Natural killer cell treated with Interleukin-12 subunit alpha and Interleukin-12 subunit beta and Interleukin-15 and Interleukin-18, amount 100 ng/mL, for 72 hours (primary cell): ENCODE data around the gene TFDP1. TPM values are rescaled to one million over a fixed set of nuclear protein-coding genes. Genes with fewer than 3 reads are reported as not detected.

Experiments used
- ATAC-seq, 2 donors: fragments of 150-1000 bp; cut with Tn5 transposase in 1 of 2; sonication (Bioruptor Pico), chemical (Tn5 transposase) in 1 of 2; 2 replicates each; pipeline ENCODE4 v1.10.0; 2021
- DNase-seq: peaks from one replicate; pipeline ENCODE4 v3.0.0; 2022; ENCODE audit warnings: low spot score
- H3K27ac Mint-ChIP-seq, 2 donors: 1 replicate in 1 of 2; 2 replicates in 1 of 2; pipeline ENCODE4 v1.8.0; 2022; ENCODE audit warnings: mixed read lengths in 2 of 2, mild to moderate bottlenecking in 1 of 2, moderate library complexity in 1 of 2
- H3K27me3 Mint-ChIP-seq, 2 donors: 1 replicate in 1 of 2; 2 replicates in 1 of 2; pipeline ENCODE4 v1.8.0; 2022; ENCODE audit warnings: mixed read lengths in 2 of 2
- H3K36me3 Mint-ChIP-seq: one replicate; pipeline ENCODE4 v1.8.0; 2022; ENCODE audit warnings: mixed read lengths
- H3K4me1 Mint-ChIP-seq, 2 donors: 1 replicate in 1 of 2; 2 replicates in 1 of 2; pipeline ENCODE4 v1.8.0; 2022; ENCODE audit warnings: low read depth in 2 of 2, mixed read lengths in 2 of 2, mild to moderate bottlenecking in 1 of 2
- H3K4me3 Mint-ChIP-seq: one replicate; pipeline ENCODE4 v1.8.0; 2022; ENCODE audit warnings: mixed read lengths
- H3K9me3 Mint-ChIP-seq: 2 replicates; pipeline ENCODE4 v1.8.0; 2022; ENCODE audit warnings: mixed read lengths
- total RNA-seq, 2 donors: library from RNA; stranded (reverse); gene quantifications; one replicate each; pipeline ENCODE4 v1.2.3, GENCODE V29; 2022

Gene TFDP1
- total RNA-seq, 2 donors from 2014 or later = 97.5 to 226 TPM

GRCh38 chr13:113604186-113604585 is 19.6 kb downstream of the TFDP1 start:
- peak in 1 of 2 donors; percentile 52 for ATAC-seq
- Mint-ChIP-seq H3K27ac (peak overlapping the region in 1 of 2 donors; percentile 57), H3K27me3 (no peaks in the 10 kb centered on the region), H3K36me3 (no peaks in the 10 kb centered on the region), H3K4me1 (peaks cover 39 to 48% of the 10 kb centered on the region in 2 donors), H3K9me3 (no peaks in the 10 kb centered on the region), H3K4me3 (no peak overlapping the region)
- no peak for DNase-seq

DNA sequence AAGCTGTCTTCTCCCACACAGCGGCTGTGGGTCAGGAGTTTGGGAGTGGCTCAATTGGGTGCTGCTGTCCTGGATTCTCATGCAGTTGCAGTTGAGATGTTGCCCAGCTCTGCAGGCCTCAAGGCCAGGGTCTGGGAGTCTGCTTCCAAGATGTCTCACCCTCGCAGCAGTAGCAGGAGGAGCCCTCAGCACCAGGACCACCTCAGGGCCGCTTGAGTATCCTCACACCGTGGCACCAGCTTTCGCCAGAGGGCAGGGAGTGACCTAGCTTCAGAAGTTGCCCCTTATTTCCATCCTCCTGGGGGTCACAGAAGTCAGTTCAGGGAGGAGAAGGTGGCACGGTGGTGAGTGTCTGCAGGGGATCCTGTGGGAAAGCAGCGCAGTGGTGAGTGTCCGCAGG is 20.9 kb downstream of the TFDP1 start:
- Mint-ChIP-seq H3K9me3 (no peaks in the 10 kb centered on the region), H3K36me3 (peaks cover under 1% of the 10 kb centered on the region), H3K27ac (peak overlapping the region; percentile 57 to 78), H3K27me3 (no peaks in the 10 kb centered on the region), H3K4me1 (peaks cover 45 to 49% of the 10 kb centered on the region in 2 donors), H3K4me3 (peak overlapping the region; percentile 50)
- no peak for ATAC-seq
- DNase-seq = no peak

DNA sequence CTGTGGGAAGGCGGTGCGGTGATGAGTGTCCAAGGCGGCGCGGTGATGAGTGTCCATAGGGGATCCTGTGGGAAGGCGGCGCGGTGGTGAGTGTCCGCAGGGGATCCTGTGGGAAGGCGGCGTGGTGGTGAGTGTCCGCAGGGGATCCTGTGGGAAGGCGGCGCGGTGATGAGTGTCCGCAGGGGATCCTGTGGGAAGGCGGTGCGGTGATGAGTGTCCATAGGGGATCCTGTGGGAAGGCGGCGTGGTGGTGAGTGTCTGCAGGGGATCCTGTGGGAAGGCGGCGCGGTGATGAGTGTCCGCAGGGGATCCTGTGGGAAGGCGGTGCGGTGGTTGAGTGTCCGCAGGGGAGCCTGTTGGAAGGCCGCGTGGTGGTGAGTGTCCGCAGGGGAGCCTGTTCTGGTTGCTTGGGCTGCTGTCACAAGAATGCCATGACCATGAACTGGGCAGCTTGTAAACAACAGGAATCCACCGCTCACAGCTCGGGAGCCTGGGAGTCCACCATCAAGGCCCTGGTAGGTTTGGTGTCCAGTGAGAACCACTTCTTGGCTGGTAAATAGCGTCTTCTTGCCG is 21.4 kb downstream of the TFDP1 start:
- Mint-ChIP-seq H3K36me3 (peaks cover 5% of the 10 kb centered on the region), H3K27ac (peak overlapping the region; percentile 57 to 94), H3K27me3 (no peaks in the 10 kb centered on the region), H3K4me3 (peak overlapping the region; percentile 54), H3K9me3 (no peaks in the 10 kb centered on the region), H3K4me1 (peaks cover 49 to 50% of the 10 kb centered on the region in 2 donors)
- no peak for ATAC-seq
- no peak for DNase-seq

DNA sequence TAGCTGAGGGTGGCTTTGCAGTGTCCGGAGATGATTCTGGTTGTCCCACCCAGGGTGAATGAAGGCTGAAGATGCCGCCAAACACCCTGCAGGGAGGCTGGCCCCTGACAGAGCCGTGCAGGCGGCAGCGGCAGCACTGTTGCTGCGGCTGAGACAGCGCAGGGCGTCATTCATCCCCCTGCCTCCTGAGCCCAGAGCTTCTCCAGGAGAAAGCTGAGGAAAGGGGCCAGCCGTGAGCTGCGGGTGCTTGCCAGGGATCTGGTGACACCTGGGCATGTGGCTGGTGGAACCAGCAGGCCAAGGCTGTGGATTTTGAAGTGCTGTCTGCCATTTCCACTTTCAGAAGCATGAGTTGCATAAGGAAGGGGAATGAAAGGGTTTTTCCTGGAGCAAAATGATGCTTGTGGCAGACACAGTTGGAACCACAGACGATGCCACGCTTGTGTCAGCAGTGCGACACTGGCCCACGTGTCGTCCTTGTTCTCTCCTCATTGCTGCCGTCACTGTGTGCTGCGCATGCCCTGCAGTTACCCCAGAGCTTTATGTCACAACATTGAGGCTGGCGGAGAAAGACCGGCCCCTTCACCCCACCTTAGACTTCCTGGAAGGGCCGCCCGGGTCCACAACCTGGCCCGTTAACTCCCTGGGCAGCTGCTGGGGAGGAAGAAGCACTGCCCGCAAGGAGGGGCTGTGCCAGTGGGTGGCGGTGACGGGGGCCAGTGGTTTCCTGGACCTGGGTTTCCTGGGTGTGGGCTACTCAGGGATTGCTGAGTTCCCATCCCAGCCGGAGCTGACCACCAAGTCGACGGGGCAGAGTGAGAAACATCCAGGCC is 22.7 kb downstream of the TFDP1 start:
- H3K36me3 Mint-ChIP-seq = peaks cover 9% of the 10 kb centered on the region
- H3K9me3 Mint-ChIP-seq = no peaks in the 10 kb centered on the region
- peaks cover 42 to 47% of the 10 kb centered on the region in 2 donors for H3K4me1 Mint-ChIP-seq
- peak; percentile 85 to 93 for ATAC-seq
- peak; percentile 87 for DNase-seq
- H3K27ac Mint-ChIP-seq = peak overlapping the region; percentile 89 to 94
- peak overlapping the region; percentile 53 for H3K4me3 Mint-ChIP-seq
- no peaks in the 10 kb centered on the region for H3K27me3 Mint-ChIP-seq

DNA sequence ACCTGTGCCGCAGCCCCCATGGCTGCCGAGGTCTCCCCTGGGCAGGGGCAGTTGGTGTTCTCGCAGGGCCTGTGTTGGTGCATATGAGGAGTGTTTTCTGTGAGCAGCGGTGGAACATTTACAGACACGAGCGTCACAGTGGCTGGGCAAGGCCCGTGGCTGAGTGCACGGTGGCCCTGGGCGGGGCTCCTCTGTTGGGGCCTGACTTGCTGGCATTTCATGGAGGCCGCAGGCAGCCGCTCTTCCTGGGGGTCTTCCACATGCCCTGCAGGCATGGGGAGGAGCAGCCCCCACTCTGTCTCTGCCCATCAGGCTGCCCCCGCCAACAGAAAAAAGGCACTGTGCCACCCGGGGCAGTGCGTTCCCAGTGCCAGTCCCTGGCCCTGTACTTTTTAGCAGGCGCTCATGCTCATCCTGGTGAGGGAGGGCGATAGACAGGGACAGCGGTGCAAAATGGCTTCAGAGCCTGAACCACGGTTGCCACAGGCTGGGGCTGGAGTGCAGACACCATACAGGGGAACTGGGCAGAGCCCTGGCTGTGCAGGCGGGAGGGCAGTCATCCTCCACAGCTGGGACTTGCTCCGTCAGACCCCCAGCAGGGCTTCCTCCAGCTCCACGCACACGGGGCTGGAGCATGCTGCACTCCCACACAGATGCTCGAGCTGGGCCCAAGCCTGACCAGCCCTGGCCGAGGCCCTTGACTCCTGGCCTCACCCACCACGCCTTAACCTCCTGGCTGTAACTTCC is 23.5 kb downstream of the TFDP1 start:
- H3K36me3 Mint-ChIP-seq = peaks cover 12% of the 10 kb centered on the region
- peak overlapping the region; percentile 53 for H3K4me3 Mint-ChIP-seq
- peak in 1 of 2 donors; percentile 21 for ATAC-seq

GRCh38 chr13:113608967-113609533 is 24.5 kb downstream of the TFDP1 start:
- DNase-seq = no peak

More for the DNA sequence above, 23.5 kb downstream of the TFDP1 start:
- Mint-ChIP-seq H3K4me1 (peaks cover 39 to 42% of the 10 kb centered on the region in 2 donors), H3K27me3 (no peaks in the 10 kb centered on the region), H3K9me3 (no peaks in the 10 kb centered on the region), H3K27ac (peak overlapping the region; percentile 89 to 94)
- DNase-seq = no peak

GRCh38 chr13:113609616-113610015 is 25.1 kb downstream of the TFDP1 start:
- ATAC-seq = no peak
- DNase-seq = no peak
- Mint-ChIP-seq H3K4me3 (no peak overlapping the region), H3K4me1 (peaks cover 37 to 39% of the 10 kb centered on the region in 2 donors), H3K27ac (peak overlapping the region in 1 of 2 donors; percentile 89), H3K9me3 (no peaks in the 10 kb centered on the region), H3K27me3 (no peaks in the 10 kb centered on the region), H3K36me3 (peaks cover 12% of the 10 kb centered on the region)

More at GRCh38 chr13:113608967-113609533, 24.5 kb downstream of the TFDP1 start:
- Mint-ChIP-seq H3K27ac (peak overlapping the region; percentile 89 to 94), H3K36me3 (peaks cover 12% of the 10 kb centered on the region), H3K4me3 (peak overlapping the region; percentile 48), H3K4me1 (peaks cover 38 to 41% of the 10 kb centered on the region in 2 donors), H3K9me3 (no peaks in the 10 kb centered on the region), H3K27me3 (no peaks in the 10 kb centered on the region)
- ATAC-seq = no peak

DNA sequence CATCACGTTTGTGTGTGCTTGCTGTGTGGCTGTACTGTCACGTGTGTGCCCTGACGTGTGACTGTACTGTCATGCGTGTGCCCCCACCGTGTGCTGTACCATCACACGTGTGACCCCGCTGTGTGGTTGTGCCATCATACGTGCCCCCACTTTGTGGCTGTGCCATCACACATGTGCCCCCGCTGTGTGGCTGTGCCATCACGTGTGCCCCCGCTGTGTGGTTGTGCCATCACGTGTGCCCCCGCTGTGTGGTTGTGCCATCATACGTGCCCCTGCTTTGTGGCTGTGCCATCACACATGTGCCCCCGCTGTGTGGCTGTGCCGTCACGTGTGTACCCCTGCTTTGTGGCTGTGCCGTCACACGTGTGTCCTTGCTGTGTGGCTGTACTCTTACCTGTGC is 25.7 kb downstream of the TFDP1 start:
- Mint-ChIP-seq H3K9me3 (no peaks in the 10 kb centered on the region), H3K27ac (peak overlapping the region; percentile 38 to 67), H3K27me3 (no peaks in the 10 kb centered on the region), H3K4me3 (no peak overlapping the region), H3K36me3 (peaks cover 12% of the 10 kb centered on the region), H3K4me1 (peaks cover 31 to 32% of the 10 kb centered on the region in 2 donors)
- ATAC-seq (no peak), DNase-seq (no peak)

GRCh38 chr13:113611996-113612395 is 27.4 kb downstream of the TFDP1 start:
- H3K27ac Mint-ChIP-seq = no peak overlapping the region
- H3K27me3 Mint-ChIP-seq = no peaks in the 10 kb centered on the region
- ATAC-seq = no peak
- H3K4me1 Mint-ChIP-seq = peaks cover 25 to 36% of the 10 kb centered on the region in 2 donors
- peaks cover 12% of the 10 kb centered on the region for H3K36me3 Mint-ChIP-seq
- no peak overlapping the region for H3K4me3 Mint-ChIP-seq
- H3K9me3 Mint-ChIP-seq = no peaks in the 10 kb centered on the region
- no peak for DNase-seq

- ATAC-seq (no peak), DNase-seq (no peak)
- Mint-ChIP-seq H3K27ac (no peak overlapping the region), H3K9me3 (no peaks in the 10 kb centered on the region), H3K4me3 (no peak overlapping the region), H3K27me3 (no peaks in the 10 kb centered on the region), H3K36me3 (peaks cover 12% of the 10 kb centered on the region), H3K4me1 (peaks cover 22 to 37% of the 10 kb centered on the region in 2 donors)
Observed at GRCh38 chr13:113612607-113613006, 28.1 kb downstream of the TFDP1 start.

GRCh38 chr13:113613789-113614379 is 29.3 kb downstream of the TFDP1 start:
- no peak for ATAC-seq
- H3K4me1 Mint-ChIP-seq = peaks cover 15 to 27% of the 10 kb centered on the region in 2 donors
- DNase-seq = no peak
- H3K36me3 Mint-ChIP-seq = peaks cover 12% of the 10 kb centered on the region
- no peaks in the 10 kb centered on the region for H3K27me3 Mint-ChIP-seq
- no peaks in the 10 kb centered on the region for H3K9me3 Mint-ChIP-seq
- no peak overlapping the region for H3K27ac Mint-ChIP-seq
- H3K4me3 Mint-ChIP-seq = no peak overlapping the region

DNA sequence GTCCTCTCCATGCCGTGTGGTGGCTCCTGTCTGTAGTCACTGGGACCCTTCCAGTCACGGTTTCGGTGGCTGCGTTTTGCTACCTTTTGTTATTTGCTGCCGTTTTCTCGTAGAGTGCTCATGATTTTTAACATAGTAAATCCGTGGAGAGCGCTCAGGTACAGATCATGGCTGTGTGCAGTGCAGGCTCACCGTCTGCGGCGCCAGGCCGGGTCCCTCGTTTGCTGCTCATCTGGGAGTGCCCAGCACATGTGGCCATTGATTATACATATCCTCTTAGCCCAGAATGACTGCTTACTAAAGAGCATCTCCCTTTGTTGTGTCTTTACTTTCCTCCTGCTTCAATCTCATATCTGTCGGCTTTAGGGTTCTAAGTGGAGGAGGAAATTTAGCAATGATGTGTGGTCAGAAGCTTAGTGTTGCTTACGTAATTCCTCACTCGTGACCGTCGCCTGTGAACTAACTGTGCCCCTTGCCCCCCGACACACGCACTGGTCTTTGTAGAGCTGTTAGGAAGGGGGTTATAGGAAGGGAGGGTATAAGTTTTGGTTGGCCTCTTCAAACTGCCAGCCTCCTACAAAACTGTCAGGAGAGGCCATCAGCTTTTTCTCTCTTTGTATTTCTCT is 31.8 kb downstream of the TFDP1 start:
- ATAC-seq (peak; percentile 31 to 48), DNase-seq (no peak)
- H3K27ac Mint-ChIP-seq = peak overlapping the region in 1 of 2 donors; percentile 38
- peaks cover 10 to 14% of the 10 kb centered on the region in 2 donors for H3K4me1 Mint-ChIP-seq
- peak overlapping the region; percentile 23 for H3K4me3 Mint-ChIP-seq
- H3K36me3 Mint-ChIP-seq = peaks cover 4% of the 10 kb centered on the region
- H3K9me3 Mint-ChIP-seq = no peaks in the 10 kb centered on the region
- H3K27me3 Mint-ChIP-seq = no peaks in the 10 kb centered on the region
